Measurements from ENCODE around the gene ATP8B3.

The ATP8B3 gene

DNA sequence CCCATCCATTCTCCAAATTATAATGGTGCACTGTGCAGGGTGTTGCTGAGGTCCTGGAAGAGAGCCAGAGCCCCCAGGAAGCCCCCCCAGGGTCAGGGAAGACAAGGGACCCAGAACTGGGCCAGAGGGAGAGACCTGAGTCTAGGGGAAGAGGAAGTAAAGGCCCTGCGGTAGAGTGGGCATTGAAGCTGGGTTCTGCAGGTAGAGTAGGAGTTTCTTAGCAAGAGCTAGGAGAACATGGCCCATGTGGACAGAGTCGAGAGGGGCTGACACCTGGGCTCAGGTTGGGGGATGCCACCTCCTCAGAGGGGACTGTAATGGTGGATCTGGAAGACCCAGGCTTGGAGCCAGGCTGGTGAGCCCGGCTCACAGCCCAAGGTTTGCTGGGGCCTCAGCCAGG is 75.8 kb downstream of the ATP8B3 start:
- DNase-seq: no peak

- DNase-seq: no peak
These were observed 77.6 kb downstream of the ATP8B3 start for GRCh38 chr19:1734321-1734966.
